ENCODE measurements around the gene SGSM2. TPM values are rescaled to one million over a fixed set of nuclear protein-coding genes. Genes with fewer than 3 reads are reported as not detected.

The SGSM2 gene
- total and polyA plus RNA-seq, 9 donors = 35.2 to 56.5 (median 42.4) TPM

- Histone ChIP-seq H3K27ac (ENCODE audit: low read length) (no peak overlapping the region), H3K27me3 (ENCODE audit: control insufficient read depth, insufficient read depth, low read length) (no peaks in the 10 kb centered on the region), H3K9me3 (replicated peaks; ENCODE audit: control insufficient read depth, low read depth, low read length) (no peaks in the 10 kb centered on the region), H3K36me3 (ENCODE audit: control insufficient read depth, insufficient read depth, low read length) (peaks cover 9% of the 10 kb centered on the region), H3K4me3 (ENCODE audit: low read length) (no peak overlapping the region), H3K4me1 (ENCODE audit: control insufficient read depth, insufficient read depth, low read length) (peaks cover 8% of the 10 kb centered on the region)
- no peak for DNase-seq
- WGBS (ENCODE audit: insufficient coverage) = 100% methylated on average over 2 of the region's 4 CpGs
Measured at GRCh38 chr17:2357237-2357636, 19.9 kb downstream of the SGSM2 start.

- 73% methylated on average over 10 of the region's 10 CpGs for WGBS (ENCODE audit: insufficient coverage)
- peaks cover 14% of the 10 kb centered on the region for H3K36me3 ChIP-seq (ENCODE audit: control insufficient read depth, insufficient read depth, low read length)
- no peaks in the 10 kb centered on the region for H3K9me3 ChIP-seq (replicated peaks; ENCODE audit: control insufficient read depth, low read depth, low read length)
- no peaks in the 10 kb centered on the region for H3K27me3 ChIP-seq (ENCODE audit: control insufficient read depth, insufficient read depth, low read length)
- H3K27ac ChIP-seq (ENCODE audit: low read length) = no peak overlapping the region
- no peak for DNase-seq
- peaks cover 8% of the 10 kb centered on the region for H3K4me1 ChIP-seq (ENCODE audit: control insufficient read depth, insufficient read depth, low read length)
- H3K4me3 ChIP-seq (ENCODE audit: low read length) = no peak overlapping the region
Measured at GRCh38 chr17:2357931-2358434, 20.7 kb downstream of the SGSM2 start.

DNA sequence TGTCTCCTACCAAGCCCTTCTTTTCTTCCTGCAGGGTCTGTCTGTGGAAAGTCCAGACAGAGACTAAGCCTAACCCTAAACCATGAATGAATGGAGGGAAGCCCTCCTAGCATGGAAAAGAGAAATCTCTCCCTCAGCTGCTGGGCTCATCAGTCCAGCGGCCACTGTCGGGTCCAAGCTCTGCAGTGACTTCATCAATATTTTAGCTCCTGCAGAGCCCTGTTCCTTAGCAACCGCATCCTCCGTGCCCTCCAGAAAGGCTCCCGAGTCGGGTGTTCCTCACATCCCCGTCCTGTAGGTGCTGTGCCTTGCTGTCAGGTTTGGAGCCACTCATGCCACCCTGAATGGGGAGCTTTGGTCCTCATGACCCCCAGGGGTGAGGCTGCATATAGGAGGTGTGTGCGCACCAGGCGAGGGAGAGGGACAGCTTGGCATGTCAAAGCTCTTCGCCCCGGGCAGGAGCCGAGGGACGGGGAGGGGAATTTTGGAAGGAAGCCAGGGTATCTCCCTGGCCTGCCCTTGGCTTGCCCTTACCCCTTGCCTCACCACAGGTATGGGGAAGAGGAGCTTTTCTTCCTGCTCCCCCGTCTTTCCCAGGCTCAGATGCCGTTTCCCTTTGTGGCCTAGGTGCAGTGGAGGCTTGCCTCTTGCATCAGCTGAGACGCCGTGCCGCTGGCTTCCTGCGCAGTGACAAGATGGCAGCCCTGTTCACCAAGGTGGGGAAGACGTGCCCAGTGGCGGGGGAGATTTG is 23.9 kb downstream of the SGSM2 start:
- Histone ChIP-seq H3K4me3 (ENCODE audit: low read length) (no peak overlapping the region), H3K27me3 (ENCODE audit: control insufficient read depth, insufficient read depth, low read length) (no peaks in the 10 kb centered on the region), H3K27ac (ENCODE audit: low read length) (no peak overlapping the region), H3K4me1 (ENCODE audit: control insufficient read depth, insufficient read depth, low read length) (peaks cover 26% of the 10 kb centered on the region), H3K9me3 (replicated peaks; ENCODE audit: control insufficient read depth, low read depth, low read length) (no peaks in the 10 kb centered on the region), H3K36me3 (ENCODE audit: control insufficient read depth, insufficient read depth, low read length) (peaks cover 32% of the 10 kb centered on the region)
- WGBS (ENCODE audit: insufficient coverage) = 87% methylated on average over 13 of the region's 21 CpGs
- no peak for DNase-seq

DNA sequence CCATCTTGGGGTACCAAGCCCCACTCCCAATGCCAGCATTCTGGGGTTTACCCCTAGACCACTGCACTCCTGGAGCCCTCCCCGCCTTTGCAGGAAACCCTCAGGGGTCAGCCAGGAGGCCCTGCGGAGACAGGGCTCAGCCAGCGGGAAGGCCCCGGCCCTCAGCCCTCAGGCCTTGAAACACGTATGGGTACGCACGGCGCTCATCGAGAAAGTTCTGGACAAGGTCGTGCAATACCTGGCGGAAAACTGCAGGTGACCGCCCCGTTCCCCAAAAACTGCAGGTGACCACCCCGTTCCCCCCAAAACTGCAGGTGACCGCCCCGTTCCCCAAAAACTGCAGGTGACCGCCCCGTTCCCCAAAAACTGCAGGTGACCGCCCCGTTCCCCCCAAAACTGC is 24.7 kb downstream of the SGSM2 start:
- Histone ChIP-seq H3K27ac (ENCODE audit: low read length) (no peak overlapping the region), H3K27me3 (ENCODE audit: control insufficient read depth, insufficient read depth, low read length) (no peaks in the 10 kb centered on the region), H3K4me1 (ENCODE audit: control insufficient read depth, insufficient read depth, low read length) (peaks cover 26% of the 10 kb centered on the region), H3K4me3 (ENCODE audit: low read length) (no peak overlapping the region), H3K9me3 (replicated peaks; ENCODE audit: control insufficient read depth, low read depth, low read length) (no peaks in the 10 kb centered on the region), H3K36me3 (ENCODE audit: control insufficient read depth, insufficient read depth, low read length) (peaks cover 39% of the 10 kb centered on the region)
- DNase-seq = no peak
- 95% methylated on average over 19 of the region's 20 CpGs for WGBS (ENCODE audit: insufficient coverage)

DNA sequence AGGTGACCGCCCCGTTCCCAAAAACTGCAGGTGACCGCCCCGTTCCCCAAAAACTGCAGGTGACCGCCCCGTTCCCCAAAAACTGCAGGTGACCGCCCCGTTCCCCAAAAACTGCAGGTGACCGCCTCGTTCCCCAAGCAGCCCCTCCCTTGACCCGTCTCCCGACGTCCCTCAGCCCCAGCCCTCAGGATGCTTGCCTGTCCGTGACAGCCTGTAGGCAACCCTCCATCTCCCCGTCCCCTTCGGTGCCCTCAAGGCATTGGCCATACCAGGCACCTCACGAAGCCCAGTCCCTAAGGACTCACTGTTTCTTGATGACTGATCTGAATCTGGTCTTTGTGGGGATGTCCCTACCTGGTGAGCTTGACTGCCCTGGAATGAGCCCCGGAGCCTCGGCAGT is 25.1 kb downstream of the SGSM2 start:
- peaks cover 39% of the 10 kb centered on the region for H3K36me3 ChIP-seq (ENCODE audit: control insufficient read depth, insufficient read depth, low read length)
- H3K27ac ChIP-seq (ENCODE audit: low read length) = no peak overlapping the region
- no peaks in the 10 kb centered on the region for H3K27me3 ChIP-seq (ENCODE audit: control insufficient read depth, insufficient read depth, low read length)
- no peak for DNase-seq
- WGBS (ENCODE audit: insufficient coverage) = 93% methylated on average over 19 of the region's 19 CpGs
- peaks cover 26% of the 10 kb centered on the region for H3K4me1 ChIP-seq (ENCODE audit: control insufficient read depth, insufficient read depth, low read length)
- H3K4me3 ChIP-seq (ENCODE audit: low read length) = no peak overlapping the region
- no peaks in the 10 kb centered on the region for H3K9me3 ChIP-seq (replicated peaks; ENCODE audit: control insufficient read depth, low read depth, low read length)

DNA sequence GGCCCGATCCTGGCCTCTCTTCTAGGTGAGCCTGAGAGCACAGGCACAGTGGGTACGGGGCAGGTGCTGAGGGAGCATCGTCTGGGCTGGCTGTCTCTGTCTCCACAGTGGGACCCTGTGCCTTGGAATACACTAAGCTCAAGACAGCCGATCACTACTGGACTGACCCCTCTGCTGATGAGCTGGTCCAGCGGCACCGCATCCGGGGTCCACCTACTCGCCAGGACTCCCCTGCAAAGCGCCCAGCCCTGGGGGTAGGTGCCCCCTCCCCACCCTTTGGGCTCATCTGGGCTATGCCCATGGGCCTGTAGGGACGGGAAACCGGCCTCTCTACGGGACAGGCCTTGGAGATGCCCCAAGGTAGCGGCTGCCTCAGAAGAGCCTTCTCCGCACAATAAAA is 25.6 kb downstream of the SGSM2 start:
- H3K27me3 ChIP-seq (ENCODE audit: control insufficient read depth, insufficient read depth, low read length) = no peaks in the 10 kb centered on the region
- no peak overlapping the region for H3K4me3 ChIP-seq (ENCODE audit: low read length)
- DNase-seq = no peak
- H3K9me3 ChIP-seq (replicated peaks; ENCODE audit: control insufficient read depth, low read depth, low read length) = no peaks in the 10 kb centered on the region
- peaks cover 43% of the 10 kb centered on the region for H3K36me3 ChIP-seq (ENCODE audit: control insufficient read depth, insufficient read depth, low read length)
- 92% methylated on average over 12 of the region's 14 CpGs for WGBS (ENCODE audit: insufficient coverage)
- H3K27ac ChIP-seq (ENCODE audit: low read length) = no peak overlapping the region
- H3K4me1 ChIP-seq (ENCODE audit: control insufficient read depth, insufficient read depth, low read length) = peaks cover 26% of the 10 kb centered on the region

GRCh38 chr17:2363318-2363717 is 26.0 kb downstream of the SGSM2 start:
- DNase-seq = no peak
- H3K4me3 ChIP-seq (ENCODE audit: low read length) = no peak overlapping the region
- H3K27ac ChIP-seq (ENCODE audit: low read length) = no peak overlapping the region
- peaks cover 26% of the 10 kb centered on the region for H3K4me1 ChIP-seq (ENCODE audit: control insufficient read depth, insufficient read depth, low read length)
- H3K9me3 ChIP-seq (replicated peaks; ENCODE audit: control insufficient read depth, low read depth, low read length) = no peaks in the 10 kb centered on the region
- 92% methylated on average over 20 of the region's 21 CpGs for WGBS (ENCODE audit: insufficient coverage)
- no peaks in the 10 kb centered on the region for H3K27me3 ChIP-seq (ENCODE audit: control insufficient read depth, insufficient read depth, low read length)
- H3K36me3 ChIP-seq (ENCODE audit: control insufficient read depth, insufficient read depth, low read length) = peaks cover 47% of the 10 kb centered on the region

- no peaks in the 10 kb centered on the region for H3K9me3 ChIP-seq (replicated peaks; ENCODE audit: control insufficient read depth, low read depth, low read length)
- peaks cover 24% of the 10 kb centered on the region for H3K4me1 ChIP-seq (ENCODE audit: control insufficient read depth, insufficient read depth, low read length)
- no peak overlapping the region for H3K4me3 ChIP-seq (ENCODE audit: low read length)
- WGBS (ENCODE audit: insufficient coverage) = 52% methylated on average over 23 of the region's 26 CpGs
- H3K27me3 ChIP-seq (ENCODE audit: control insufficient read depth, insufficient read depth, low read length) = no peaks in the 10 kb centered on the region
- H3K27ac ChIP-seq (ENCODE audit: low read length) = no peak overlapping the region
- peak; percentile 62 for DNase-seq
- H3K36me3 ChIP-seq (ENCODE audit: control insufficient read depth, insufficient read depth, low read length) = peaks cover 48% of the 10 kb centered on the region
Measured at GRCh38 chr17:2363851-2364762, 26.8 kb downstream of the SGSM2 start.

DNA sequence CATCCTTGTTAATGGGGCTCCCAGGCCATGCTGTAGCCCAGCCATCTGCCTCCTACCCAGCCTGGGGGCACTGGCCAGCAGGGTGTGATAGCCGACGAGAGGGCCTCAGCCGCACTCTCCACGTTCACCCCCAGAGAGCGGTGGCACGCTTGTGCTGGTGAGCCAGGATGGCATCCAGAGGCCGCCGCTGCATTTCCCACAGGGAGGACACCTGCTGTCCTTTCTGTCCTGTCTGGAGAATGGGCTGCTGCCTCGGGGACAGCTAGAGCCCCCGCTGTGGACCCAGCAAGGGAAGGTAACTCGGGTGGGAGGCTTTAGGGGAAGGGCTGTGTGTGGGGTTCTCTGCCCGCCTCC is 27.4 kb downstream of the SGSM2 start:
- no peak overlapping the region for H3K4me3 ChIP-seq (ENCODE audit: low read length)
- H3K27me3 ChIP-seq (ENCODE audit: control insufficient read depth, insufficient read depth, low read length) = no peaks in the 10 kb centered on the region
- no peak for DNase-seq
- 86% methylated on average over 8 of the region's 12 CpGs for WGBS (ENCODE audit: insufficient coverage)
- no peaks in the 10 kb centered on the region for H3K9me3 ChIP-seq (replicated peaks; ENCODE audit: control insufficient read depth, low read depth, low read length)
- H3K27ac ChIP-seq (ENCODE audit: low read length) = no peak overlapping the region
- peaks cover 48% of the 10 kb centered on the region for H3K36me3 ChIP-seq (ENCODE audit: control insufficient read depth, insufficient read depth, low read length)
- H3K4me1 ChIP-seq (ENCODE audit: control insufficient read depth, insufficient read depth, low read length) = peaks cover 19% of the 10 kb centered on the region

DNA sequence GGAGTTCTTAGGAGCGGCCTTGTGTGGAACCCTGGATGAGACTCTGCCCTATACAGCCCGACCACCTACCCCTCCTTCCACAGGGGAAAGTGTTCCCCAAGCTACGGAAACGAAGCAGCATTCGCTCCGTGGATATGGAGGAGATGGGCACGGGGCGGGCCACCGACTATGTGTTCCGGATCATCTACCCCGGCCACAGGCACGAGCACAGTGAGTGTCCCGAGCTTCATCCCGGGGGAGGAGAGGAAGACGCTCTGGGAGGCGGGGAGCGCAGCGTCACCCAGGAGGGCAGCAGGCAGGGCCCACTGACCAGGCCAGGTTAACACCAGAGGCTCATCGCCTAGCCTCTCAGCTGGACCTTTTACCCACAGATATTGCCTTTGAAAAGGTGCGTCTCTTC is 27.8 kb downstream of the SGSM2 start:
- Histone ChIP-seq H3K27ac (ENCODE audit: low read length) (no peak overlapping the region), H3K4me3 (ENCODE audit: low read length) (no peak overlapping the region), H3K4me1 (ENCODE audit: control insufficient read depth, insufficient read depth, low read length) (peaks cover 18% of the 10 kb centered on the region), H3K27me3 (ENCODE audit: control insufficient read depth, insufficient read depth, low read length) (no peaks in the 10 kb centered on the region), H3K9me3 (replicated peaks; ENCODE audit: control insufficient read depth, low read depth, low read length) (no peaks in the 10 kb centered on the region), H3K36me3 (ENCODE audit: control insufficient read depth, insufficient read depth, low read length) (peaks cover 48% of the 10 kb centered on the region)
- WGBS (ENCODE audit: insufficient coverage) = 93% methylated on average over 13 of the region's 20 CpGs
- DNase-seq = no peak

All from muscle of leg (tissue), 11 donors.